ENCODE measurements around the gene WDR41. TPM values are rescaled to one million over a fixed set of nuclear protein-coding genes. Genes with fewer than 3 reads are reported as not detected.

Gene WDR41
- total RNA-seq, 1 experiment from 2014 or later: 57.3 TPM

- Histone ChIP-seq H3K27me3 (ENCODE audit: control insufficient read depth, insufficient read depth, low read length) (peaks cover 3% of the 10 kb centered on the region; the same call in 1 of the 2 replicates), H3K27ac (ENCODE audit: low read length) (no peak overlapping the region), H3K4me3 (ENCODE audit: low read depth in 2 of 2, low read length in 2 of 2) (no peak overlapping the region), H3K9me3 (ENCODE audit: control insufficient read depth, insufficient read depth, low read depth, low read length) (no peaks in the 10 kb centered on the region), H3K36me3 (ENCODE audit: control insufficient read depth, insufficient read depth, low read length) (no peaks in the 10 kb centered on the region), H3K4me1 (ENCODE audit: control insufficient read depth, insufficient read depth, low read length) (no peaks in the 10 kb centered on the region)
- in situ Hi-C loops (cut with HindIII; ENCODE audit: low pct_unique_long_range_greater_than_20kb, low sequenced_read_pairs) (no loop called here), intact Hi-C loops (cut with micrococcal nuclease; ENCODE audit: unreplicated experiment) (no loop called here)
- BruUV-seq (replicated peaks): no TSS peak
- ChIA-PET CTCF (no interaction called here), POLR2A (no interaction called here)
- ATAC-seq (no peak), DNase-seq (ENCODE audit: low read depth, low spot score) (no peak)
- TF ChIP-seq TCF7L2 (IDR thresholded peaks at IDR 0.05; ENCODE audit: low read depth, low read length) (no peak), REST (IDR thresholded peaks at IDR 0.05; ENCODE audit: insufficient read depth in 1 of 2, low read depth in 2 of 2, low read length in 1 of 2) (no peak), POLR2AphosphoS5 (IDR thresholded peaks at IDR 0.05; ENCODE audit: low read depth, low read length) (no peak), SIN3A (IDR thresholded peaks at IDR 0.05; ENCODE audit: borderline replicate concordance, insufficient read depth, low read depth, low read length) (no peak), CTCF (IDR thresholded peaks at IDR 0.05) (no peak)
Measured at GRCh38 chr5:77418162-77418561, 74.0 kb downstream of the WDR41 start.

GRCh38 chr5:77413049-77413448 lies 79.1 kb downstream of the WDR41 start:
- Histone ChIP-seq H3K27ac (ENCODE audit: low read length) (no peak overlapping the region), H3K27me3 (ENCODE audit: control insufficient read depth, insufficient read depth, low read length) (peaks cover 11% of the 10 kb centered on the region; the same call in 1 of the 2 replicates), H3K36me3 (ENCODE audit: control insufficient read depth, insufficient read depth, low read length) (no peaks in the 10 kb centered on the region), H3K4me3 (ENCODE audit: low read depth in 2 of 2, low read length in 2 of 2) (no peak overlapping the region), H3K4me1 (ENCODE audit: control insufficient read depth, insufficient read depth, low read length) (no peaks in the 10 kb centered on the region), H3K9me3 (ENCODE audit: control insufficient read depth, insufficient read depth, low read depth, low read length) (no peaks in the 10 kb centered on the region)
- in situ Hi-C loops (cut with HindIII; ENCODE audit: low pct_unique_long_range_greater_than_20kb, low sequenced_read_pairs) (no loop called here), intact Hi-C loops (cut with micrococcal nuclease; ENCODE audit: unreplicated experiment) (no loop called here)
- ChIA-PET CTCF (no interaction called here), POLR2A (no interaction called here)
- ATAC-seq (no peak), DNase-seq (ENCODE audit: low read depth, low spot score) (no peak)
- TF ChIP-seq TCF7L2 (IDR thresholded peaks at IDR 0.05; ENCODE audit: low read depth, low read length) (no peak), CTCF (IDR thresholded peaks at IDR 0.05) (no peak), POLR2AphosphoS5 (IDR thresholded peaks at IDR 0.05; ENCODE audit: low read depth, low read length) (no peak), REST (IDR thresholded peaks at IDR 0.05; ENCODE audit: insufficient read depth in 1 of 2, low read depth in 2 of 2, low read length in 1 of 2) (no peak), SIN3A (IDR thresholded peaks at IDR 0.05; ENCODE audit: borderline replicate concordance, insufficient read depth, low read depth, low read length) (no peak)
- BruUV-seq (replicated peaks): no TSS peak
